Activated T-helper 1 cell treated with anti-CD3 and anti-CD28 coated beads, Interleukin-2, amount 50 U/mL, for 16 hours (primary cell): ENCODE measurements around the gene CYP11A1.

ENCODE experiments used
- DNase-seq, 2 donors: peaks; one replicate each; pipeline ENCODE4 v3.0.0-alpha.2; 2020; ENCODE audit warnings: low read depth in 1 of 2, low spot score in 1 of 2

Gene CYP11A1

GRCh38 chr15:74350295-74351275 lies 16.9 kb downstream of the CYP11A1 start:
- no peak for DNase-seq

GRCh38 chr15:74349241-74349778 lies 18.1 kb downstream of the CYP11A1 start:
- DNase-seq = no peak

GRCh38 chr15:74347757-74348250 lies 19.6 kb downstream of the CYP11A1 start:
- no peak for DNase-seq

- DNase-seq = no peak
These were observed 22.4 kb downstream of the CYP11A1 start for GRCh38 chr15:74345051-74345450.

GRCh38 chr15:74343797-74344127 lies 23.7 kb downstream of the CYP11A1 start:
- DNase-seq = no peak

GRCh38 chr15:74343127-74343796 lies 24.2 kb downstream of the CYP11A1 start:
- DNase-seq = no peak

- DNase-seq = no peak
These were observed 27.3 kb downstream of the CYP11A1 start for GRCh38 chr15:74340150-74340549.

- no peak for DNase-seq
These were observed 28.1 kb downstream of the CYP11A1 start for GRCh38 chr15:74339371-74339770.

GRCh38 chr15:74338676-74339075 lies 28.8 kb downstream of the CYP11A1 start:
- no peak for DNase-seq

- no peak for DNase-seq
These were observed 29.7 kb downstream of the CYP11A1 start for GRCh38 chr15:74337607-74338211.

- no peak for DNase-seq
These were observed 30.3 kb downstream of the CYP11A1 start for GRCh38 chr15:74337146-74337545.

GRCh38 chr15:74336061-74337005 lies 31.1 kb downstream of the CYP11A1 start:
- DNase-seq = no peak

- no peak for DNase-seq
These were observed 32.0 kb downstream of the CYP11A1 start for GRCh38 chr15:74335396-74335795.

GRCh38 chr15:74334127-74334526 lies 33.3 kb downstream of the CYP11A1 start:
- DNase-seq = no peak

- DNase-seq = no peak
These were observed 33.8 kb downstream of the CYP11A1 start for GRCh38 chr15:74333662-74334061.

GRCh38 chr15:74333093-74333492 lies 34.4 kb downstream of the CYP11A1 start:
- no peak for DNase-seq

GRCh38 chr15:74332611-74333010 lies 34.8 kb downstream of the CYP11A1 start:
- no peak for DNase-seq

- DNase-seq = no peak
These were observed 35.4 kb downstream of the CYP11A1 start for GRCh38 chr15:74332011-74332410.

GRCh38 chr15:74330861-74331408 lies 36.5 kb downstream of the CYP11A1 start:
- DNase-seq = no peak
